Omental fat pad (tissue), 4 donors: ENCODE results near the gene NKRF. TPM values are rescaled to one million over a fixed set of nuclear protein-coding genes. Genes with fewer than 3 reads are reported as not detected.

ENCODE experiments used
- ATAC-seq: fragments of 150-250 bp; one replicate; pipeline ENCODE4 v1.9.1; 2016; ENCODE audit warnings: mild to moderate bottlenecking, moderate library complexity; ENCODE audit not compliant: low FRiP score
- DNase-seq: peaks from one replicate; pipeline ENCODE4 v3.0.0-alpha.2; 2019; ENCODE audit warnings: low spot score
- CTCF ChIP-seq, 3 donors: fragments of 450-650 bp; IDR thresholded peaks; one replicate each; pipeline ENCODE4 v1.5.1; 2016 to 2017; ENCODE audit warnings: antibody characterized with exemption in 3 of 3, mild to moderate bottlenecking in 3 of 3, moderate library complexity in 2 of 3
- total RNA-seq, 4 donors: library from RNA; depleted of rRNA; stranded (reverse); fragments of >200 nt; gene quantifications; one replicate each; pipeline ENCODE4 v1.1.0, GENCODE V29; 2016

The NKRF gene
- total RNA-seq, 4 donors from 2014 or later, result 4.5 to 10.9 (median 8.0) TPM

GRCh38 chrX:119635179-119635578, 29.0 kb upstream of the NKRF start:
- no peak for TF ChIP-seq CTCF (IDR thresholded peaks at IDR 0.05)
- DNase-seq, result no peak
- no peak for ATAC-seq

- TF ChIP-seq CTCF (IDR thresholded peaks at IDR 0.05), result no peak
- no peak for ATAC-seq
- DNase-seq, result no peak
Observed at GRCh38 chrX:119625843-119626242, 19.6 kb upstream of the NKRF start.

- TF ChIP-seq CTCF (IDR thresholded peaks at IDR 0.05), result no peak
- ATAC-seq (no peak), DNase-seq (no peak)
Observed at GRCh38 chrX:119624951-119625668, 18.9 kb upstream of the NKRF start.

- DNase-seq, result no peak
- no peak for TF ChIP-seq CTCF (IDR thresholded peaks at IDR 0.05)
- no peak for ATAC-seq
Observed at GRCh38 chrX:119624417-119624816, 18.2 kb upstream of the NKRF start.

GRCh38 chrX:119622356-119623232, 16.4 kb upstream of the NKRF start:
- DNase-seq (no peak), ATAC-seq (no peak)
- no peak for TF ChIP-seq CTCF (IDR thresholded peaks at IDR 0.05)

GRCh38 chrX:119618439-119618838, 12.2 kb upstream of the NKRF start:
- ATAC-seq (no peak), DNase-seq (no peak)
- no peak for TF ChIP-seq CTCF (IDR thresholded peaks at IDR 0.05)
